IMR-90 (cell line): ENCODE data around the gene DIAPH2. TPM values are rescaled to one million over a fixed set of nuclear protein-coding genes. Genes with fewer than 3 reads are reported as not detected.

Experiments used
- ATAC-seq: fragments of 200-7000 bp; cut with Tn5 transposase; 2 replicates; pipeline ENCODE4 v1.9.1; 2020; ENCODE audit warnings: low read depth, mild to moderate bottlenecking, moderate library complexity
- BruUV-seq: library from RNA; stranded (reverse); fragments of 400-500 nt; replicated peaks from 2 replicates; lab custom pipeline; 2021; lab: Mats Ljungman, UMichigan
- CTCF ChIA-PET: fragments of 300-600 bp; formaldehyde crosslinking; extraction: SDS; loops from one replicate; lab custom pipeline; 2021; ENCODE audit warnings: antibody characterized with exemption; lab: Yijun Ruan, JAX
- POLR2A ChIA-PET: fragments of 300-600 bp; sonication (Branson Sonifier 250); formaldehyde crosslinking; loops from one replicate; lab custom pipeline; 2022; ENCODE audit warnings: antibody characterized with exemption; ENCODE audit not compliant: unreplicated experiment; lab: Charles Lee
- DNase-seq: peaks from one replicate; pipeline ENCODE4 v3.0.0; 2013
- H2AFZ ChIP-seq: replicated peaks from 2 replicates; pipeline ENCODE3; 2013; ENCODE audit warnings: low read length, mild to moderate bottlenecking; ENCODE audit not compliant: poor library complexity
- H2AK5ac ChIP-seq: 2 replicates; pipeline ENCODE4 v1.6.1; 2013; ENCODE audit warnings: low read depth, low read length, inconsistent platforms
- H2AK9ac ChIP-seq: replicated peaks from 2 replicates; pipeline ENCODE3; 2013; ENCODE audit warnings: mild to moderate bottlenecking, low read depth, low read length, moderate library complexity; ENCODE audit not compliant: poor library complexity
- H2BK120ac ChIP-seq: 2 replicates; pipeline ENCODE4 v1.6.1; 2013; ENCODE audit warnings: low read depth, low read length, inconsistent platforms
- H2BK15ac ChIP-seq: 3 replicates; pipeline ENCODE4 v1.6.1; 2013; ENCODE audit warnings: low read depth, low read length, inconsistent platforms
- H2BK20ac ChIP-seq: 2 replicates; pipeline ENCODE4 v1.6.1; 2013; ENCODE audit warnings: low read depth, mild to moderate bottlenecking, inconsistent platforms, low read length, moderate library complexity
- H2BK5ac ChIP-seq: 2 replicates; pipeline ENCODE4 v1.6.1; 2013; ENCODE audit warnings: mild to moderate bottlenecking, low read depth, low read length, inconsistent platforms; ENCODE audit not compliant: poor library complexity, severe bottlenecking
- H3K14ac ChIP-seq: replicated peaks from 2 replicates; pipeline ENCODE4 v1.6.1; 2013; ENCODE audit warnings: low read depth, low read length, inconsistent platforms
- H3K18ac ChIP-seq: 2 replicates; pipeline ENCODE4 v1.6.1; 2013; ENCODE audit warnings: low read depth, low read length, control low read depth
- H3K23ac ChIP-seq: 2 replicates; pipeline ENCODE4 v1.6.1; 2013; ENCODE audit warnings: low read depth, low read length, inconsistent platforms
- H3K27ac ChIP-seq: 2 replicates; pipeline ENCODE4 v1.5.1; 2013; ENCODE audit warnings: mild to moderate bottlenecking, control low read depth, low read length; ENCODE audit not compliant: insufficient read depth
- H3K27me3 ChIP-seq: 2 replicates; pipeline ENCODE4 v1.6.1; 2013; ENCODE audit warnings: low read length; ENCODE audit not compliant: control insufficient read depth, insufficient read depth
- H3K36me3 ChIP-seq: 2 replicates; pipeline ENCODE4 v1.6.1; 2013; ENCODE audit warnings: low read length, mixed read lengths; ENCODE audit not compliant: control insufficient read depth, insufficient read depth
- H3K4ac ChIP-seq: 2 replicates; pipeline ENCODE4 v1.6.1; 2013; ENCODE audit warnings: low read depth, low read length, inconsistent platforms
- H3K4me1 ChIP-seq: 2 replicates; pipeline ENCODE4 v1.6.1; 2013; ENCODE audit warnings: low read length, mixed read lengths; ENCODE audit not compliant: control insufficient read depth, insufficient read depth
- H3K4me2 ChIP-seq: 2 replicates; pipeline ENCODE4 v1.6.1; 2013; ENCODE audit warnings: low read depth, mild to moderate bottlenecking, control low read depth, low read length, moderate library complexity
- H3K4me3 ChIP-seq: 2 replicates; pipeline ENCODE4 v1.5.1; 2013; ENCODE audit warnings: low read depth, mild to moderate bottlenecking, control low read depth, low read length, moderate library complexity; ENCODE audit not compliant: insufficient read depth
- H3K56ac ChIP-seq: 2 replicates; pipeline ENCODE4 v1.6.1; 2013; ENCODE audit warnings: low read length, inconsistent platforms; ENCODE audit not compliant: insufficient read depth; ENCODE audit errors: extremely low read depth
- H3K79me1 ChIP-seq, 2 experiments: 2 replicates each; pipeline ENCODE4 v1.6.1; 2013; ENCODE audit warnings: low read length in 2 of 2, inconsistent platforms in 1 of 2, low read depth in 1 of 2
- H3K9ac ChIP-seq: 2 replicates; pipeline ENCODE4 v1.6.1; 2013; ENCODE audit warnings: low read depth, low read length, control low read depth
- H3K9me1 ChIP-seq: 2 replicates; pipeline ENCODE4 v1.6.1; 2013; ENCODE audit warnings: low read length, inconsistent platforms; ENCODE audit not compliant: insufficient read depth
- H3K9me3 ChIP-seq: 2 replicates; pipeline ENCODE4 v1.6.1; 2013; ENCODE audit warnings: low read length; ENCODE audit not compliant: control insufficient read depth, insufficient read depth
- H4K20me1 ChIP-seq: 2 replicates; pipeline ENCODE4 v1.6.1; 2013; ENCODE audit warnings: low read length, inconsistent platforms; ENCODE audit not compliant: insufficient read depth
- H4K5ac ChIP-seq: 2 replicates; pipeline ENCODE4 v1.6.1; 2013; ENCODE audit warnings: mild to moderate bottlenecking, low read depth, low read length, control low read depth
- H4K8ac ChIP-seq, 2 experiments: 2 replicates each; pipeline ENCODE4 v1.6.1; 2013; ENCODE audit warnings: low read depth in 2 of 2, low read length in 2 of 2, control low read depth in 1 of 2, inconsistent platforms in 1 of 2
- H4K91ac ChIP-seq: 2 replicates; pipeline ENCODE4 v1.6.1; 2013; ENCODE audit warnings: low read depth, low read length, inconsistent platforms; ENCODE audit not compliant: insufficient read depth
- CHD1 ChIP-seq: IDR thresholded peaks from 2 replicates; pipeline ENCODE4 v1.6.1; 2012; ENCODE audit warnings: low read depth, low read length, improper control_type of control experiment
- CTCF ChIP-seq: conservative IDR thresholded peaks from 2 replicates; pipeline ENCODE4 v1.5.1; 2012; ENCODE audit warnings: mild to moderate bottlenecking, low read depth, low read length, improper control_type of control experiment
- ELK1 ChIP-seq: fragments of 150-350 bp; IDR thresholded peaks from 2 replicates; pipeline ENCODE4 v1.6.1; 2016; ENCODE audit warnings: low read depth, mild to moderate bottlenecking, low read length, moderate library complexity, borderline replicate concordance
- MXI1 ChIP-seq: IDR thresholded peaks from 2 replicates; pipeline ENCODE4 v1.6.1; 2012; ENCODE audit warnings: low read depth, mild to moderate bottlenecking, low read length, moderate library complexity, borderline replicate concordance
- POLR2A ChIP-seq: IDR thresholded peaks from 2 replicates; pipeline ENCODE4 v1.6.1; 2012; ENCODE audit warnings: mild to moderate bottlenecking, low read depth, low read length
- RAD21 ChIP-seq: IDR thresholded peaks from 2 replicates; pipeline ENCODE4 v1.6.1; 2012; ENCODE audit warnings: low read length, improper control_type of control experiment
- RFX5 ChIP-seq: IDR thresholded peaks from 2 replicates; pipeline ENCODE4 v1.8.0; 2012; ENCODE audit warnings: low read depth, mild to moderate bottlenecking, low read length, moderate library complexity
- SMC3 ChIP-seq: fragments of 150-350 bp; IDR thresholded peaks from 2 replicates; pipeline ENCODE4 v1.6.1; 2016; ENCODE audit warnings: low read depth, mild to moderate bottlenecking, antibody characterized with exemption, low read length, moderate library complexity
- USF2 ChIP-seq: fragments of 150-350 bp; IDR thresholded peaks from 2 replicates; pipeline ENCODE4 v1.6.1; 2017; ENCODE audit warnings: mild to moderate bottlenecking, antibody characterized with exemption, low read length, low read depth
- WGBS, 2 experiments: methylation state at CpG; one replicate each; pipeline versions ENCODE4 v1.1.5 to v1.1.7; 2013; ENCODE audit warnings: missing lambda C conversion rate in 2 of 2; ENCODE audit not compliant: insufficient read length in 1 of 2; ENCODE audit errors: extremely low coverage in 2 of 2; 5-methylcytosine and 5-hydroxymethylcytosine counted together
- dilution Hi-C: fragments of 300-500 bp; cut with HindIII; formaldehyde crosslinking; loops from one replicate; pipeline ENCODE4 v1.14.3; 2018; ENCODE audit warnings: low sequenced_read_pairs; ENCODE audit not compliant: unreplicated experiment
- in situ Hi-C: fragments of 300-500 bp; cut with MboI; formaldehyde crosslinking; loops from 3 replicates; pipeline ENCODE4 v1.14.3; 2019; ENCODE audit warnings: low sequenced_read_pairs, inconsistent platforms, mixed read lengths
- intact Hi-C: fragments of 100-400 bp; cut with micrococcal nuclease; formaldehyde crosslinking; loops from 2 replicates; pipeline ENCODE4 v1.10.0; 2022
- polyA plus RNA-seq, 3 experiments: library from polyadenylated mRNA; depleted of rRNA; stranded (reverse); fragments of >200 nt; gene quantifications; 2 replicates each; pipeline ENCODE4 v1.2.3, GENCODE V29; 2012; ENCODE audit warnings: low replicate concordance in 1 of 3
- total RNA-seq: library from RNA; depleted of rRNA; stranded (reverse); fragments of >200 nt; gene quantifications from 2 replicates; pipeline ENCODE4 v1.2.3, GENCODE V29; 2012

Gene DIAPH2
- total and polyA plus RNA-seq, 2 of the 4 experiments (the other 2 are of a cell fraction): 3.6 to 19.9 TPM

GRCh38 chrX:96682516-96682915, 2.1 kb upstream of the DIAPH2 start:
- ATAC-seq: no peak
- TF ChIP-seq SMC3 (no peak), POLR2A (no peak), USF2 (no peak), MXI1 (no peak), CHD1 (no peak), ELK1 (no peak), RAD21 (no peak), CTCF (no peak), RFX5 (no peak)
- no peak overlapping the region for H3K14ac ChIP-seq
- H3K79me1 ChIP-seq: peaks cover 0 to 5% of the 10 kb centered on the region in 2 experiments; a peak in 1 of 4 replicates
- H4K8ac ChIP-seq: no peak overlapping the region
- no peak overlapping the region for H3K4me2 ChIP-seq
- no peak overlapping the region for H2AFZ ChIP-seq
- H3K27me3 ChIP-seq: no peaks in the 10 kb centered on the region
- POLR2A ChIA-PET: interaction anchor here (0.6 kb wide), 1 partner anchor 9 kb away, joined by 4 read pairs; no protein-coding TSS in a partner anchor
- no peak overlapping the region for H3K4ac ChIP-seq
- no peak overlapping the region for H3K4me3 ChIP-seq
- no peaks in the 10 kb centered on the region for H4K20me1 ChIP-seq
- no peak overlapping the region for H3K23ac ChIP-seq
- H4K91ac ChIP-seq: no peak overlapping the region
- H2AK9ac ChIP-seq: no peak overlapping the region
- dilution Hi-C loops: no loop called here
- H3K4me1 ChIP-seq: no peaks in the 10 kb centered on the region
- no peaks in the 10 kb centered on the region for H3K36me3 ChIP-seq
- no peak overlapping the region for H4K5ac ChIP-seq
- H2BK120ac ChIP-seq: no peak overlapping the region
- 80% methylated on average over 1 of the region's 4 CpGs; no CpG with 5 or more reads in 1 of the 2 experiments for WGBS, 2 experiments
- no peak overlapping the region for H2AK5ac ChIP-seq
- H3K9me1 ChIP-seq: no peaks in the 10 kb centered on the region
- H2BK5ac ChIP-seq: no peak overlapping the region
- no peak overlapping the region for H3K56ac ChIP-seq
- CTCF ChIA-PET: no interaction called here
- no peak overlapping the region for H3K27ac ChIP-seq
- DNase-seq: no peak
- H2BK20ac ChIP-seq: no peak overlapping the region
- no peaks in the 10 kb centered on the region for H3K9me3 ChIP-seq
- no peak overlapping the region for H3K9ac ChIP-seq
- H2BK15ac ChIP-seq: no peak overlapping the region
- no peak overlapping the region for H3K18ac ChIP-seq
- in situ Hi-C loops: no loop called here
- intact Hi-C loops: no loop called here
- no TSS peak for BruUV-seq
